ENCODE results near the gene SPRY1.

The SPRY1 gene

GRCh38 chr4:123412091-123412505 lies 15.5 kb downstream of the SPRY1 start:
- no peak for FAIRE-seq

DNA sequence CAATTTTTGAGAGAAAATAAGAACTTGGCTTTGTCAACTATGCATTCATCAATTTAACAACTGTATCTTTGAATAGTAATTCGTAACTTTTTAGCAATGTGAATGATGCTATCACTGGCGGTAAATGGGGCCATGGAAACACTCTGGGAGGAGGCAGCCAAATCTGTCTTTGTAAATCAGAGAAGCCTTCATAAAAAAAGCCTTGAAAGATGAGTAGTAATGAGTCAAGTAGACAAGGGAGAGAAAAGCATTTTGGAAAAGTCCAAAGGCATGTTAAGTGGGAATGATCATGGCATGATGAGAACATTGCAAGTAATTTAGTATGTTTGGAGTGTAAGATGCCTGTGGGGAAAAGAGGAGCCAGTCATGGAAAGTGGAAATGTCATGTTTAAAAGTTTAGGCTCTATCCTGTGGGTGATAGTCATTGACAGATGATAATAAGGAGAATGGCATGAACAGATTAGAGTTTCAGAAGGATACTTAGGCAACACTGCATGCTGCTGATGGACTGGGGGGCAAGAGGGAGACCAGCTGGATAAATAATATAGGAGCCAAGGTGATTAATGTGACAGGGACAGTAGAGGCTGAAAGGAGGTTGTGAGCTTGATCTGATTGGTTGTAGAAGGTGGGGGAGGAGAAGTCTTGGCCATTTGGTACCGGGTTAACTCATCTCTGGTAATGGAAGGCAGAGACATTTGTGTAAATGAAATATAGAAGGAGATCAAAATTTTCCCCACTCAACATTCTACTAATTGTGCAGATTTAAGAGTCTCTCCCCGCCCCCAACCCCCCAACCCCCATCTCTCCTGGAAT lies 16.3 kb downstream of the SPRY1 start:
- no peak for FAIRE-seq

GRCh38 chr4:123415576-123415975 lies 19.0 kb downstream of the SPRY1 start:
- FAIRE-seq, result no peak

GRCh38 chr4:123415977-123416376 lies 19.4 kb downstream of the SPRY1 start:
- FAIRE-seq, result no peak

DNA sequence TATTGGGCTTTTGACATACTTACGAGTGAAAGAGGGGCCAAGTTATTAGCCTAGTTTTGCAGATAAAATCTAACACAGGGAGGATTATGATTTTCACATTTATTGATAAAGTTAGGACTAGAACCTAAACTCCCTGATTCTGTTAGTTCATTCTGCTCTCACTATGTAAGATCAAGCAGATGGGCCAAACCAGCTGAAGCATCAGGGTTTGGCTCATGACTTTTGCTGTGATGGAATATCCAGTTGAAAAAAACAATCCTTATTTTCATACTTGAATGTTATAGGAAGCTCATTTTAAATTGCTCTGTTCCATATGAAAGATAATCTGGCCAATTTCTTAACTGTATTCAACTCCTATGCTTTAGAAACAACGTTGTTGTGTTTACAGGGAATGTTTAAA lies 21.2 kb downstream of the SPRY1 start:
- FAIRE-seq, result no peak

DNA sequence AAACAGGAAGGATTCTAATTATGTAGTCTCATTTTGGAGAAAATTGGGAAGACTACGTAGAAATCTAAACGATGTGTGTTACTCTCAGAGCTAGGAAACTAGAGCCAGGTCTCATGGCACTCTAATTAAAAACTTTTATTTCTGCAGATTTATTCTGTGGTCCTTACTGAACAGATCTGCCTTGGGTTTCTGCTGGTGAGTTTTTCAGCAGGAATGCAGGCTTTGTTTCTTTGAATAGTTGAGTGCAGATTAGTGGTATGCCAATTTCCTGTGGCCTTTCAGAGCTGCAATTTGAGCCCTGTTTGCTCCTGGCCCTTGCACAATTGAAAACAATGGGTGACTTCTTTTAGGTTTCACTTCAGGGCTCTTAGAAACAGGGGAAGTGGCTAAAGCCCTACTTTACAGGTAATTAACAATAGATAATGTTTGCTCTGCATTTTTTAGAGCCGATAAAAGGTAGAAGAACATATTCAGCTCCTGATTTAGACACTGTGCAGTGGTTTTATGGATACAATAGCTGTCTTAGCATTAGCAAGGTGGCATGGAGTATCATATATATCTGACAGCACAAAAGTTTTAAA lies 21.8 kb downstream of the SPRY1 start:
- no peak for FAIRE-seq

DNA sequence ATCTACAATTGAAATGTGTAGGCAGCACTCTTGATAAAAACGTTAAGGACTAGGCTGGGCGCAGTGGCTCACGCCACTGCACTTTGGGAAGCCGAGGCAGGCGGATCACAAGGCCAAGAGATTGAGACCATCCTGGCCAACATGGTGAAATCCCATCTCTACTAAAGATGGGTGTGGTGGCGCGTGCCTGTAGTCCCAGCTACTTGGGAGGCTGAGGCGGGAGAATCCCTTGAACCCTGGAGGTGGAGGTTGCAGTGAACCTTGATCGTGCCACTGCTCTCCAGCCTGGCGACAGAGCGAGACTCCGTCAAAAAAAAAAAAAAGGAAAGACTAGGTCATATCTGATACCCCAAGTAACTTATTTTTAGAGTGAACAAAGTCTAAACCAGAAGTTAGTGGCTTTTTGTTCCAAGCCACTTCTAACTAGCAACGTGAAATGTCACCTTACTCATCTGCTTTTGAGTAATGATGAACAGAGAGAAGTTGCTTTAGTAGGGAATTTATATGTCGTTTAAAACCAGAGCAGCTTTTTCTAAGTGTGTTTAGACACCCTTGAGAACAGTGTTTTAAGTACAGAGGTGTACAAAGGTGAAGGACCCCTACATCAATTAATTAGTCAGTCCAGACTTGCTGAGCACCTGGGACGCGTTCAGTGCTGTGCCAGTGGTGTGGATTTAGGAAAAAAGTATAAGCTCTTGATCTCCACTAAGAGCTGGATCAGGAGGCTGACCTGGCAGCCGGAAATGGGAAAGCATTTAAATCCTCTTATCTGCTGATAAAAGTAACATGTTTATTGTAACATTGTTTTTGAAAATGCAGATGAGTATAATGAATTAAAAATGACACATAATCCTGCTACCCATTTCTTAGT lies 23.5 kb downstream of the SPRY1 start:
- FAIRE-seq, result no peak

- no peak for FAIRE-seq
These were observed 24.8 kb downstream of the SPRY1 start for GRCh38 chr4:123421227-123421936.

- no peak for FAIRE-seq
These were observed 25.6 kb downstream of the SPRY1 start for GRCh38 chr4:123421937-123422781.

DNA sequence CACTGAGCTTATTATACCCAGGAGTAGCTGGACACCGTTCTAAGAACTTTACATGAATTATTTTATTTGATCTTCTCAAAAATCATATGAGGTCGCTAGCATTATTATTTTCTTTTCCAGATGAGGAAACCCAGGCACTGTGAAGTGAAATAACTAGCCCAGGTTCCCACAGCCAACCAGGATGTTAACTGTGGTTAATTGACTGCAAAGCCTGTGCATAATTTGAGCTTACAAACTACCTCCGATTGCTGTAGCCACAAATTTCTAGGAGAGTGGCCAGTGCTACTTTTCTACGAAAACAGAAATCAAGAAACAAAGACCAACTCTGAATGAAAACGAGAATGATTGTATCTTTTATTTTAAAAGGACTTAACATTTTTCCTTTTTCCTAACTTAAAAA lies 27.2 kb downstream of the SPRY1 start:
- no peak for FAIRE-seq

GRCh38 chr4:123427951-123428350 lies 31.4 kb downstream of the SPRY1 start:
- no peak for FAIRE-seq

DNA sequence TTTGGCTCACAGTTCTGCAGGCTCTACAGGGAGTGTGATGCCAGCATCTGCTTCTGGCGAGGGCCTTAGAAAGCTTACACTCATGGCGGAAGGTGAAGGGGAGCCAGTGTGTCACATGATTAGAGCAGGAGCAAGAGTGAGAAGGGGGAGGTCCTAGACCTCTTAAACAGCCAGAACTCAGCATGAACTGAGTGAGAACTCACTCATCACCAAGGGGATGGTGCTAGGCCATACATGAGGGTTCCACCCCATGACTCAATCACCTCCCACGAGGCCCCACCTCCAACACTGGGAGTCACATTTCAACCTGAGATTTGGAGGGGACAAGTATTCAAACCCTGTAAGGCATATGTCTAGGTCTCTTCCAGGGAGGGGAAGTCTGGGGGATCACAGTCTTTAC lies 33.4 kb downstream of the SPRY1 start:
- FAIRE-seq, result no peak

DNA sequence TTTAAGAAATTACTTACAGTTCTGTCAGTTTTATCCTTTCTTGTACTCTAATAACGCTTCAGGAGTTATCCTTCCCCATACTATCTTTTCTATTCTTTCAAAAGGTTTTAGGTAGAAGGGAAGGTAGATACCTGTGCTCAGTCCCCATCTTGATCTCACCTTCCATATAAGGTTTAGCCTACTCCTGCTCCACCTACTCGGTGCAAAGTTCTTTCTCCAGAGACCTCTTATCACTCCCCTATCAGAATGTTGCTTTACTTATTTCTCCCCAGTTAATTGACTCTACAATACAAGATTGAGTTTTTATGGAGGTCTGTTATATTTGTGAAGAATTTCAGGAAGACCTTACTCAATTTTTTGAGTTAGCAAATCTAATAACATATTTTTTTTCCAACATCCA lies 33.9 kb downstream of the SPRY1 start:
- FAIRE-seq, result no peak

DNA sequence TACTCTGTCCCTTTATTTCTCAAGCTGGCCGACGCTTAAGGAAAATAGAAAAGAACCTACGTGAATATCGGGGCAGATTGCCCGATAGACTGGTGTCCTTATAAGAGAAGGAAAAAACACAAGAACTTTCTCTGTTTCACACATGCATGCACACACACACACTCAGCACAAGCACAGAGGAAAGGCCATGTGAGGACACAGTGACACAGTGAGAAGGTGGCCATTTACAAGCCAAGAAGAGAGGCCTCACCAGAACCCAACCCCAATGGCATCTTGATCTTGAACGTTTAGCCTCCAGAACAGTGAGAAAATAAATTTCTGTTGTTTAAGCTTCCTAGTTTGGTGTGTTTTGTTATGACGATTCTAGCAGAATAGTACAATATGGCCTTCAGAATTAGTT lies 37.0 kb downstream of the SPRY1 start:
- no peak for FAIRE-seq

- FAIRE-seq, result no peak
These were observed 37.4 kb downstream of the SPRY1 start for GRCh38 chr4:123433976-123434375.

DNA sequence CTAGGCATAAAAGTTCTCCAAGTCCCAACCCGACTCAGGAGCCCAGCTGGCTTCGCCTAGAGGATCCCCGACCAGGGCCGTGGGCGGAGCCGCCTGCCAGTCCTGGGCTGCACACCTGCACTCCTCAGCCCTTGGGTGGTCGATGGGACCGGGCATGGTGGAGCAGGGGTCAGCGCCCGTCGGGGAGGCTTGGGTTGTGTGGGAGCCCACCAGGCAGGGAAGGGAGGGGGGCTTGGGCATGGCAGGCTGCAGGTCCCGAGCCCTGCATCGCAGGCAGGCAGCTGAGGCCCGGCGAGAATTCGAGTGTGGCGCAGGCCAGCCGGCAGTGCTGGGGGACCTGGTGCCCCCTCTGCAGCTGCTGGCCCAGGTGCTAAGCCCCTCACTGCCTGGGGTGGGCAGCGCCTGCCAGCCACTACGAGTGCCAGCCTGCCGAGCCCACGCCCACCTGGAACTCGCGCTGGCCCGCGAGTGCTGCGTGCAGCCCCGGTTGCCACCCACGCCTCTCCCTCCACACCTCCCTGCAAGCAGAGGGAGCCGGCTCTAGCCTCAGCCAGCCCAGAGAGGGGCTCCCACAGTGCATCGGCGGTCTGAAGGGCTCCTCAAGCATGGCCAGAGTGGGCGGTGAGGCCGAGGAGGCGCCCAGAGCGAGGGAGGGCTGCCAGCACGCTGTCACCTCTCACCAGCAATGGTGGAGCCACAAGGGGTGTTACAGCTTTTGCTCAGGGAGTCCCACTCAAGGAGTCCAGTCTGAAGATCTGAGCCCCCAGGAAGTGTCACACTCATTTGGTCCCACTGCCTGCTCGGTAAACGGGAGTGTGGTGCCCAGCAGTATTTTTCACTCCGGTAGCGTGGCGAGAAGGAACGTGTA lies 38.9 kb downstream of the SPRY1 start:
- FAIRE-seq, result no peak

GRCh38 chr4:123438031-123438430 lies 41.4 kb downstream of the SPRY1 start:
- FAIRE-seq, result no peak

- no peak for FAIRE-seq
These were observed 47.0 kb downstream of the SPRY1 start for GRCh38 chr4:123443401-123444289.

DNA sequence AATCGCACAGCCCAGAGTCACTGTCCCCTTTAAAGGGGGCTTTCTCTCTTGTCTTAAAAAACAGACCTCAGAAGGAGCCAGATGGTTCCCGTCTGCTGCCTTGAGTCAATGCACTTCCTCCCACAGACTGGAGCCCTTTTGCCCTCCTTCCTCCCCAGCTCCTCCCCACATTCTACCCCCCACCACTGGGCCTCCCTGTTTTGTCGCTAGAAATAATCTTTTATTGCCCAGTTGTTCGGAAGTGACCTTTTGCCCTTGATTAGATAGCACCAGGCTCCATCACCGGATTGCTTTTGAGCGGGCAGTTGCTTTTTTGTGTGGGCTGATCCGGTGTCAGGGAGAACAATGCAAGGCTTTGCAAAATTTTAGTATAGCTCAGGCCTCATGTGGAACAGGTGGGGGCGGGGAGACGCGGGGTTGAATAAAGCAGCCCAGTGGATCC lies 47.7 kb downstream of the SPRY1 start:
- FAIRE-seq, result no peak
